GM12864 (cell line): ENCODE results near the gene DEDD.

ENCODE experiments used
- DNase-seq: peaks from one replicate; pipeline ENCODE4 v3.0.0-alpha.2; 2011; ENCODE audit warnings: low read depth
- H3K4me3 ChIP-seq: 2 replicates; pipeline ENCODE4 v1.5.1; 2011; ENCODE audit warnings: mild to moderate bottlenecking, low read depth, low read length, control low read depth
- CTCF ChIP-seq: IDR thresholded peaks from 2 replicates; pipeline ENCODE4 v1.5.1; 2011; ENCODE audit warnings: low read depth, mild to moderate bottlenecking, moderate library complexity, low read length, control low read depth, inconsistent platforms; ENCODE audit errors: missing control alignments

DEDD gene

GRCh38 chr1:161086457-161086856 lies 46.0 kb downstream of the DEDD start:
- no peak for TF ChIP-seq CTCF
- no peak for DNase-seq
- no peak overlapping the region for H3K4me3 ChIP-seq

GRCh38 chr1:161085165-161085564 lies 47.3 kb downstream of the DEDD start:
- no peak for TF ChIP-seq CTCF
- DNase-seq: no peak
- no peak overlapping the region for H3K4me3 ChIP-seq

- no peak overlapping the region for H3K4me3 ChIP-seq
- DNase-seq: no peak
- no peak for TF ChIP-seq CTCF
Observed at GRCh38 chr1:161084597-161084988, 47.9 kb downstream of the DEDD start.

GRCh38 chr1:161083748-161084596 lies 48.5 kb downstream of the DEDD start:
- no peak overlapping the region for H3K4me3 ChIP-seq
- no peak for DNase-seq
- TF ChIP-seq CTCF: no peak

- H3K4me3 ChIP-seq: no peak overlapping the region
- TF ChIP-seq CTCF: no peak
- DNase-seq: no peak
Observed at GRCh38 chr1:161082996-161083747, 49.3 kb downstream of the DEDD start.

- TF ChIP-seq CTCF: no peak
- H3K4me3 ChIP-seq: no peak overlapping the region
- DNase-seq: no peak
Observed at GRCh38 chr1:161082483-161082882, 50.0 kb downstream of the DEDD start.
